H1 (cell line): ENCODE measurements around the gene MYG1. TPM values are rescaled to one million over a fixed set of nuclear protein-coding genes. Genes with fewer than 3 reads are reported as not detected.

Source experiments
- CTCF ChIA-PET: fragments of 300-600 bp; sonication (Branson Sonifier 250); formaldehyde crosslinking; loops from one replicate; lab custom pipeline; 2021; ENCODE audit not compliant: partially characterized antibody; lab: Charles Lee
- POLR2A ChIA-PET: fragments of 300-600 bp; sonication (Branson Sonifier 250); formaldehyde crosslinking; loops from one replicate; lab custom pipeline; 2021; ENCODE audit warnings: inconsistent platforms; ENCODE audit not compliant: partially characterized antibody; lab: Charles Lee
- DNase-seq, 2 experiments: peaks; one replicate each; pipeline versions ENCODE4 v3.0.0 to v3.0.0-alpha.2; 2010 to 2022; ENCODE audit warnings: low spot score in 2 of 2, low read depth in 1 of 2, mixed read lengths in 1 of 2
- FAIRE-seq: peaks from 2 replicates; lab custom pipeline; 2011; peaks lifted over from hg19 to GRCh38; lab: Jason Lieb, UNC
- H2AFZ ChIP-seq: 2 replicates; pipeline ENCODE4 v1.8.1; 2012; ENCODE audit warnings: low read length, inconsistent platforms
- H2AK5ac ChIP-seq: 2 replicates; pipeline ENCODE4 v1.6.1; 2013; ENCODE audit warnings: low read depth, low read length
- H2BK120ac ChIP-seq: replicated peaks from 2 replicates; pipeline ENCODE3; 2013; ENCODE audit warnings: low read depth, low read length, inconsistent platforms
- H2BK12ac ChIP-seq: 2 replicates; pipeline ENCODE4 v1.6.1; 2013; ENCODE audit warnings: low read depth, low read length
- H2BK15ac ChIP-seq: 2 replicates; pipeline ENCODE4 v1.6.1; 2013; ENCODE audit warnings: low read length
- H2BK20ac ChIP-seq: 2 replicates; pipeline ENCODE4 v1.6.1; 2013; ENCODE audit warnings: low read length
- H2BK5ac ChIP-seq: 2 replicates; pipeline ENCODE4 v1.6.1; 2013; ENCODE audit warnings: low read depth, low read length
- H3K14ac ChIP-seq: 2 replicates; pipeline ENCODE4 v1.6.1; 2013; ENCODE audit warnings: inconsistent platforms; ENCODE audit not compliant: insufficient read length
- H3K18ac ChIP-seq: 2 replicates; pipeline ENCODE4 v1.6.1; 2013; ENCODE audit warnings: low read length; ENCODE audit errors: extremely low read depth
- H3K23ac ChIP-seq: 2 replicates; pipeline ENCODE4 v1.6.1; 2013; ENCODE audit warnings: inconsistent platforms; ENCODE audit not compliant: insufficient read length
- H3K23me2 ChIP-seq: 2 replicates; pipeline ENCODE4 v1.6.1; 2013; ENCODE audit warnings: low read depth, low read length
- H3K27ac ChIP-seq: 2 replicates; pipeline ENCODE4 v1.6.1; 2011; ENCODE audit warnings: low read depth, low read length, inconsistent platforms
- H3K27me3 ChIP-seq, 4 experiments: replicated peaks in 1 of 4; 1 replicate in 1 of 4; 2 replicates in 3 of 4; pipeline versions ENCODE4 v1.6.1 to v1.8.1; 2011 to 2013; ENCODE audit warnings: low read length in 3 of 4, mild to moderate bottlenecking in 3 of 4, inconsistent platforms in 2 of 4, mixed read lengths in 2 of 4, moderate library complexity in 1 of 4; ENCODE audit not compliant: control insufficient read depth in 3 of 4, insufficient read depth in 3 of 4; ENCODE audit errors: extremely low read depth in 1 of 4
- H3K36me3 ChIP-seq, 4 experiments: 2 replicates each; pipeline versions ENCODE4 v1.6.1 to v1.8.1; 2011 to 2013; ENCODE audit warnings: mild to moderate bottlenecking in 4 of 4, low read length in 3 of 4, moderate library complexity in 2 of 4, control low read depth in 1 of 4, inconsistent platforms in 1 of 4; ENCODE audit not compliant: insufficient read depth in 4 of 4, control insufficient read depth in 2 of 4
- H3K4ac ChIP-seq: replicated peaks from 2 replicates; pipeline ENCODE3; 2013; ENCODE audit warnings: low read length, low read depth, mixed read lengths, inconsistent platforms; ENCODE audit not compliant: insufficient read length
- H3K4me1 ChIP-seq, 4 experiments: replicated peaks in 1 of 4; 1 replicate in 1 of 4; 2 replicates in 3 of 4; pipeline versions ENCODE4 v1.6.1 to v1.8.1; 2011 to 2013; ENCODE audit warnings: low read length in 3 of 4, inconsistent platforms in 2 of 4, mixed read lengths in 1 of 4; ENCODE audit not compliant: insufficient read depth in 4 of 4, control insufficient read depth in 3 of 4
- H3K4me2 ChIP-seq, 2 experiments: 2 replicates each; pipeline versions ENCODE4 v1.6.1 to v1.8.1; 2011 to 2013; ENCODE audit warnings: low read depth in 2 of 2, low read length in 2 of 2, control low read depth in 1 of 2, inconsistent platforms in 1 of 2, mild to moderate bottlenecking in 1 of 2; ENCODE audit not compliant: insufficient read depth in 1 of 2
- H3K4me3 ChIP-seq, 4 experiments: fragments of 200-600, 300-600 bp in 1 of 4; sonication (generic), shearing (Covaris generic), sonication (Bioruptor Twin) in 1 of 4; 2 replicates each; pipeline versions ENCODE4 v1.5.1 to v1.8.1; 2011 to 2016; ENCODE audit warnings: low read length in 4 of 4, low read depth in 3 of 4, control low read depth in 2 of 4, inconsistent platforms in 2 of 4, mild to moderate bottlenecking in 2 of 4, mixed read lengths in 1 of 4, moderate library complexity in 1 of 4; ENCODE audit not compliant: insufficient read depth in 2 of 4; ENCODE audit errors: extremely low read depth in 1 of 4
- H3K56ac ChIP-seq: replicated peaks from 2 replicates; pipeline ENCODE3; 2013; ENCODE audit warnings: low read depth, mild to moderate bottlenecking, mixed read lengths, low read length, inconsistent platforms; ENCODE audit not compliant: insufficient read length
- H3K79me1 ChIP-seq: 2 replicates; pipeline ENCODE4 v1.6.1; 2013; ENCODE audit warnings: low read depth, low read length, control low read depth
- H3K79me2 ChIP-seq, 2 experiments: 2 replicates each; pipeline versions ENCODE4 v1.6.1 to v1.8.1; 2012 to 2013; ENCODE audit warnings: low read length in 2 of 2, mild to moderate bottlenecking in 2 of 2, inconsistent platforms in 1 of 2; ENCODE audit not compliant: insufficient read depth in 2 of 2, control insufficient read depth in 1 of 2
- H3K9ac ChIP-seq, 4 experiments: replicated peaks in 1 of 4; 1 replicate in 1 of 4; 2 replicates in 3 of 4; pipeline versions ENCODE4 v1.6.1 to v1.8.1; 2011 to 2013; ENCODE audit warnings: low read depth in 3 of 4, low read length in 3 of 4, control low read depth in 2 of 4, mild to moderate bottlenecking in 2 of 4, moderate library complexity in 2 of 4, inconsistent platforms in 1 of 4; ENCODE audit errors: extremely low read depth in 1 of 4
- H3K9me3 ChIP-seq, 2 experiments: 2 replicates each; pipeline versions ENCODE4 v1.6.1 to v1.8.1; 2012 to 2013; ENCODE audit warnings: mild to moderate bottlenecking in 2 of 2, moderate library complexity in 2 of 2, control low read depth in 1 of 2, inconsistent platforms in 1 of 2, low read depth in 1 of 2, low read length in 1 of 2, mixed read lengths in 1 of 2; ENCODE audit not compliant: insufficient read depth in 2 of 2
- H4K20me1 ChIP-seq, 2 experiments: replicated peaks in 1 of 2; 2 replicates each; pipeline versions ENCODE3 to v1.8.1; 2011 to 2013; ENCODE audit warnings: inconsistent platforms in 2 of 2, low read length in 2 of 2, mild to moderate bottlenecking in 1 of 2; ENCODE audit not compliant: insufficient read depth in 2 of 2, control insufficient read depth in 1 of 2
- H4K5ac ChIP-seq: 2 replicates; pipeline ENCODE4 v1.6.1; 2013; ENCODE audit warnings: low read length, low read depth, mixed read lengths, inconsistent platforms; ENCODE audit not compliant: insufficient read length
- H4K8ac ChIP-seq: 2 replicates; pipeline ENCODE4 v1.8.0; 2013; ENCODE audit warnings: mild to moderate bottlenecking, moderate library complexity, low read length, inconsistent platforms; ENCODE audit not compliant: insufficient read depth; ENCODE audit errors: extremely low read depth
- H4K91ac ChIP-seq: replicated peaks from 2 replicates; pipeline ENCODE3; 2013; ENCODE audit warnings: low read length, mixed read lengths, inconsistent platforms; ENCODE audit not compliant: insufficient read length
- ASH2L ChIP-seq: fragments of 200-600, 300-600 bp; sonication (generic); IDR thresholded peaks from one replicate; pipeline ENCODE4 v1.7.1; 2017; ENCODE audit warnings: low read length
- ATF2 ChIP-seq: IDR thresholded peaks from 2 replicates; pipeline ENCODE4 v1.6.1; 2012; ENCODE audit warnings: low read length, inconsistent platforms
- E2F6 ChIP-seq: IDR thresholded peaks from 2 replicates; pipeline ENCODE4 v1.6.1; 2012; ENCODE audit warnings: inconsistent platforms
- GTF2F1 ChIP-seq: IDR thresholded peaks from 2 replicates; pipeline ENCODE4 v1.6.1; 2012; ENCODE audit warnings: low read depth, low read length, improper control_type of control experiment, borderline replicate concordance
- HDAC2 ChIP-seq, 2 experiments: fragments of 300-600 bp in 1 of 2; sonication (generic) in 1 of 2; IDR thresholded peaks; 2 replicates each; pipeline ENCODE4 v1.6.1; 2011 to 2012; ENCODE audit warnings: low read depth in 2 of 2, low read length in 2 of 2, mild to moderate bottlenecking in 2 of 2, moderate library complexity in 2 of 2, borderline replicate concordance in 1 of 2, inconsistent platforms in 1 of 2
- JUND ChIP-seq: IDR thresholded peaks from 2 replicates; pipeline ENCODE4 v1.6.1; 2011; ENCODE audit warnings: mild to moderate bottlenecking, improper control_type of control experiment, low read length
- USF2 ChIP-seq: IDR thresholded peaks from 2 replicates; pipeline ENCODE4 v1.6.1; 2011; ENCODE audit warnings: low read length, improper control_type of control experiment
- WGBS, 2 experiments: shearing (Covaris generic) in 1 of 2; methylation state at CpG; one replicate each; pipeline versions ENCODE4 v1.1.6 to v1.1.7; 2013 to 2015; ENCODE audit warnings: low lambda C conversion rate in 2 of 2, mixed read lengths in 2 of 2, inconsistent platforms in 1 of 2, low coverage in 1 of 2, missing lambda C conversion rate in 1 of 2; ENCODE audit not compliant: insufficient replicate concordance in 2 of 2, insufficient coverage in 1 of 2, insufficient read length in 1 of 2; ENCODE audit errors: extremely low coverage in 1 of 2, missing lambda C conversion rate in 1 of 2; 5-methylcytosine and 5-hydroxymethylcytosine counted together
- polyA plus RNA-seq, 7 experiments: library from polyadenylated mRNA; depleted of rRNA in 3 of 7; stranded (reverse) in 5 of 7; unstranded in 2 of 7; fragments of >200 nt in 5 of 7; fragments of 200-250 nt in 2 of 7; gene quantifications; 1 replicate in 5 of 7; 2 replicates in 1 of 7; 4 replicates in 1 of 7; pipeline versions ENCODE4 v1.2.1 to v1.2.3, GENCODE V29; 2011 to 2013; ENCODE audit warnings: missing spikeins in 2 of 7, mixed read lengths in 2 of 7
- total RNA-seq: library from RNA; stranded (reverse); fragmentation: NEBNext Ultra II Directional; extraction: Animal tissue kit (Norgen Biotek cat#: 25700); gene quantifications from 2 replicates; pipeline ENCODE4 v1.2.1, GENCODE V29; 2021

MYG1 gene
- total and polyA plus RNA-seq, 2 of the 8 experiments (the other 6 are each of a cell fraction or from before 2014, with no cell fraction given): 83.3 to 104 TPM

- H4K91ac ChIP-seq: no peak overlapping the region
- H3K79me2 ChIP-seq: no peaks in the 10 kb centered on the region; a peak in 1 of 4 replicates
- TF ChIP-seq ATF2 (no peak), E2F6 (no peak), JUND (no peak), HDAC2 (IDR thresholded peaks at IDR 0.05; ENCODE audit: borderline replicate concordance in 1 of 2, low read depth in 2 of 2, low read length in 2 of 2) (no peak), USF2 (no peak), GTF2F1 (no peak), ASH2L (no peak)
- no peak overlapping the region for H2BK20ac ChIP-seq
- no peak overlapping the region for H3K18ac ChIP-seq
- no peak overlapping the region for H3K27ac ChIP-seq
- H3K23me2 ChIP-seq: no peaks in the 10 kb centered on the region
- H3K9me3 ChIP-seq: no peaks in the 10 kb centered on the region
- no peak overlapping the region for H3K4me2 ChIP-seq
- peaks cover 28 to 58% (median 40%) of the 10 kb centered on the region in 4 experiments for H3K36me3 ChIP-seq
- ChIA-PET CTCF (no interaction called here), POLR2A (interaction anchor here (0.6 to 2.1 kb wide), 4 partner anchors 8 to 245 kb away, joined by 3 to 10 read pairs (median 4); partner anchors contain the start of gene AAAS)
- H3K9ac ChIP-seq: no peak overlapping the region
- H3K23ac ChIP-seq: no peak overlapping the region
- FAIRE-seq: no peak
- no peak overlapping the region for H3K4me3 ChIP-seq
- H4K8ac ChIP-seq: no peak overlapping the region
- peaks cover 4 to 7% of the 10 kb centered on the region in 2 experiments for H4K20me1 ChIP-seq
- peaks cover 2% of the 10 kb centered on the region; the same call in 1 of the 2 replicates for H3K79me1 ChIP-seq
- 96% methylated on average over 10 of the region's 10 CpGs; no CpG with 5 or more reads in 1 of the 2 experiments for WGBS, 2 experiments
- H2AK5ac ChIP-seq: no peak overlapping the region
- H2AFZ ChIP-seq: no peak overlapping the region
- no peak overlapping the region for H2BK5ac ChIP-seq
- no peak overlapping the region for H3K56ac ChIP-seq
- H3K27me3 ChIP-seq: no peaks in the 10 kb centered on the region
- H4K5ac ChIP-seq: no peak overlapping the region
- H3K14ac ChIP-seq: no peak overlapping the region
- no peak overlapping the region for H2BK12ac ChIP-seq
- H3K4me1 ChIP-seq: no peaks in the 10 kb centered on the region
- DNase-seq: no peak
- H3K4ac ChIP-seq: no peak overlapping the region
- H2BK15ac ChIP-seq: no peak overlapping the region
- H2BK120ac ChIP-seq: no peak overlapping the region
Observed at GRCh38 chr12:53306826-53307225, 7.3 kb downstream of the MYG1 start.
